Retinal pigment epithelial cell (primary cell): Measurements from ENCODE around the gene HNRNPH1.

Experiments
- DNase-seq: peaks from one replicate; pipeline ENCODE4 v3.0.0-alpha.2; 2010; ENCODE audit warnings: low read depth
- H3K4me3 ChIP-seq: 2 replicates; pipeline ENCODE4 v1.5.1; 2011; ENCODE audit warnings: mild to moderate bottlenecking, low read length, control low read depth, moderate library complexity
- CTCF ChIP-seq: conservative IDR thresholded peaks from 2 replicates; pipeline ENCODE4 v1.5.1; 2011; ENCODE audit warnings: low read depth, low read length, control low read depth, inconsistent platforms

The HNRNPH1 gene

GRCh38 chr5:179568721-179569120 lies 54.8 kb downstream of the HNRNPH1 start:
- H3K4me3 ChIP-seq, result no peak overlapping the region
- no peak for TF ChIP-seq CTCF
- DNase-seq, result no peak

DNA sequence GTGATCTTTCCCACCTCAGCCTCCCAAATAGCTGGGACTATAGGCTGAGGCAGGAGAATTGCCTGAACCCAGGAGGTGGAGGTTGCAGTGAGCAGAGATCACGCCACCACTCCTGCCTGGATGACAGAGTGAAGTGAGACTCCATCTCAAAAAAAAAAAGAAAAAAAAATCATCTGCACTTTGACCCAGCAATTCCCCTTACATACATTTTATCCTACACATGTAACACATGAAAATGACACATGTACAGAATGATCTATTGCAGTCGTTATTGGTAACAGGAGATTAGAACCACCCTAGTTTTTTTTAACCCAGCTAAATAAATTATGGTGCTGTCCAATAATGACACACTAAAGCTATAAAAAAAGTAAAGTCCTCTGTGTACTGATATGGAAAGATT lies 58.9 kb downstream of the HNRNPH1 start:
- TF ChIP-seq CTCF, result no peak
- H3K4me3 ChIP-seq, result no peak overlapping the region
- no peak for DNase-seq
